Measurements from ENCODE around the gene NOD2.

GRCh38 chr16:50668368-50669008, 24.9 kb upstream of the NOD2 start:
- TF ChIP-seq POLR2AphosphoS5 (IDR thresholded peaks at IDR 0.05) (no peak), POLR2A (IDR thresholded peaks at IDR 0.05) (no peak)

Data from transverse colon (tissue), 3 donors.